Fibroblast of lung (primary cell): ENCODE data around the gene ACADS. TPM values are rescaled to one million over a fixed set of nuclear protein-coding genes. Genes with fewer than 3 reads are reported as not detected.
A peak's percentile ranks its signal among the peaks of the same experiment; 100 is the strongest.

Experiments
- DNase-seq, 2 donors: peaks; one replicate each; pipeline versions ENCODE4 v3.0.0 to v3.0.0-alpha.2; 2010; ENCODE audit warnings: low read depth in 2 of 2
- H2AFZ ChIP-seq: 2 replicates; pipeline ENCODE4 v1.5.1; 2012; ENCODE audit warnings: low read length, control low read depth, inconsistent platforms
- H3K27ac ChIP-seq: 2 replicates; pipeline ENCODE4 v1.5.1; 2011; ENCODE audit warnings: low read length, control low read depth; ENCODE audit not compliant: insufficient read depth
- H3K27me3 ChIP-seq: 2 replicates; pipeline ENCODE4 v1.5.1; 2011; ENCODE audit warnings: mild to moderate bottlenecking, low read length; ENCODE audit not compliant: control insufficient read depth, insufficient read depth
- H3K36me3 ChIP-seq: 2 replicates; pipeline ENCODE4 v1.5.1; 2011; ENCODE audit warnings: low read length; ENCODE audit not compliant: control insufficient read depth, insufficient read depth
- H3K4me1 ChIP-seq: 2 replicates; pipeline ENCODE4 v1.5.1; 2011; ENCODE audit warnings: low read length; ENCODE audit not compliant: control insufficient read depth, insufficient read depth; ENCODE audit errors: extremely low read depth
- H3K4me2 ChIP-seq: 2 replicates; pipeline ENCODE4 v1.5.1; 2011; ENCODE audit warnings: low read length, control low read depth; ENCODE audit not compliant: insufficient read depth; ENCODE audit errors: extremely low read depth
- H3K4me3 ChIP-seq, 4 experiments: fragments of 200-600 bp in 1 of 4; sonication (generic) in 1 of 4; replicated peaks in 1 of 4; 2 replicates each; pipeline ENCODE4 v1.5.1; 2011 to 2016; ENCODE audit warnings: low read length in 4 of 4, low read depth in 3 of 4, mild to moderate bottlenecking in 3 of 4, control low read depth in 2 of 4, inconsistent platforms in 1 of 4, mixed read lengths in 1 of 4; ENCODE audit not compliant: insufficient read depth in 1 of 4; ENCODE audit errors: control extremely low read depth in 1 of 4
- H3K79me2 ChIP-seq: 2 replicates; pipeline ENCODE4 v1.5.1; 2012; ENCODE audit warnings: mild to moderate bottlenecking, low read length, inconsistent platforms; ENCODE audit not compliant: control insufficient read depth, insufficient read depth
- H3K9ac ChIP-seq: 2 replicates; pipeline ENCODE4 v1.5.1; 2011; ENCODE audit warnings: mild to moderate bottlenecking, low read length, control low read depth; ENCODE audit not compliant: insufficient read depth
- H3K9me3 ChIP-seq: 2 replicates; pipeline ENCODE4 v1.5.1; 2012; ENCODE audit warnings: low read depth, low read length; ENCODE audit not compliant: control insufficient read depth, insufficient read depth
- H4K20me1 ChIP-seq: 2 replicates; pipeline ENCODE4 v1.5.1; 2011; ENCODE audit warnings: low read length; ENCODE audit not compliant: control insufficient read depth, insufficient read depth; ENCODE audit errors: extremely low read depth
- CTCF ChIP-seq, 2 donors: IDR thresholded peaks in 1 of 2; conservative IDR thresholded peaks in 1 of 2; 1 replicate in 1 of 2; 2 replicates in 1 of 2; pipeline ENCODE4 v1.5.1; 2011 to 2012; ENCODE audit warnings: low read length in 2 of 2, control low read depth in 1 of 2, inconsistent platforms in 1 of 2, low read depth in 1 of 2, mild to moderate bottlenecking in 1 of 2
- EZH2 ChIP-seq: IDR thresholded peaks from 2 replicates; pipeline ENCODE4 v1.5.1; 2012; ENCODE audit warnings: low read length, control low read depth, mild to moderate bottlenecking; ENCODE audit errors: missing control alignments
- polyA plus RNA-seq, 2 donors: library from polyadenylated mRNA; depleted of rRNA in 1 of 2; stranded (reverse) in 1 of 2; unstranded in 1 of 2; fragments of >200 nt; gene quantifications; 2 replicates each; pipeline ENCODE4 v1.2.1, GENCODE V29; 2011 to 2012; ENCODE audit warnings: missing spikeins in 1 of 2
- total RNA-seq: library from RNA; depleted of rRNA; stranded (reverse); fragments of >200 nt; gene quantifications from 2 replicates; pipeline ENCODE4 v1.2.1, GENCODE V29; 2014

Gene ACADS
- total and polyA plus RNA-seq, 2 donors (not counting 1 experiment from before 2014, with no cell fraction given), result 4.5 to 15.9 TPM

GRCh38 chr12:120713861-120714482, 11.7 kb upstream of the ACADS start:
- peak; percentile 64 to 86 for DNase-seq

GRCh38 chr12:120718055-120718454, 7.6 kb upstream of the ACADS start:
- no peak overlapping the region for H3K27ac ChIP-seq
- H3K4me2 ChIP-seq, result no peak overlapping the region
- no peak overlapping the region for H3K4me3 ChIP-seq
- no peaks in the 10 kb centered on the region for H4K20me1 ChIP-seq
- H2AFZ ChIP-seq, result no peak overlapping the region
- TF ChIP-seq CTCF (conservative IDR thresholded peaks at IDR 0.05 in 1 of 2, IDR thresholded peaks at IDR 0.05 in 1 of 2; ENCODE audit: low read depth in 1 of 2, low read length in 2 of 2) (no peak), EZH2 (no peak)
- peaks cover 3% of the 10 kb centered on the region for H3K4me1 ChIP-seq
- H3K79me2 ChIP-seq, result no peaks in the 10 kb centered on the region
- H3K27me3 ChIP-seq, result no peaks in the 10 kb centered on the region
- no peaks in the 10 kb centered on the region for H3K9me3 ChIP-seq
- H3K36me3 ChIP-seq, result peaks cover 25% of the 10 kb centered on the region
- H3K9ac ChIP-seq, result no peak overlapping the region
- no peak for DNase-seq

More at GRCh38 chr12:120713861-120714482, 11.7 kb upstream of the ACADS start:
- peaks cover 19% of the 10 kb centered on the region for H3K79me2 ChIP-seq
- H3K27ac ChIP-seq, result no peak overlapping the region
- H2AFZ ChIP-seq, result no peak overlapping the region
- H3K4me2 ChIP-seq, result no peak overlapping the region
- no peaks in the 10 kb centered on the region for H4K20me1 ChIP-seq
- TF ChIP-seq CTCF (conservative IDR thresholded peaks at IDR 0.05 in 1 of 2, IDR thresholded peaks at IDR 0.05 in 1 of 2; ENCODE audit: low read depth in 1 of 2, low read length in 2 of 2) (peak; percentile 79 to 86), EZH2 (no peak)
- H3K36me3 ChIP-seq, result peaks cover 14% of the 10 kb centered on the region
- peaks cover 11% of the 10 kb centered on the region for H3K4me1 ChIP-seq
- H3K9me3 ChIP-seq, result no peaks in the 10 kb centered on the region
- no peak overlapping the region for H3K4me3 ChIP-seq
- H3K9ac ChIP-seq, result no peak overlapping the region
- H3K27me3 ChIP-seq, result no peaks in the 10 kb centered on the region

GRCh38 chr12:120719072-120719471, 6.6 kb upstream of the ACADS start:
- no peaks in the 10 kb centered on the region for H3K27me3 ChIP-seq
- no peak overlapping the region for H3K4me3 ChIP-seq
- H4K20me1 ChIP-seq, result no peaks in the 10 kb centered on the region
- H3K79me2 ChIP-seq, result no peaks in the 10 kb centered on the region
- H3K27ac ChIP-seq, result no peak overlapping the region
- H2AFZ ChIP-seq, result no peak overlapping the region
- TF ChIP-seq CTCF (conservative IDR thresholded peaks at IDR 0.05 in 1 of 2, IDR thresholded peaks at IDR 0.05 in 1 of 2; ENCODE audit: low read depth in 1 of 2, low read length in 2 of 2) (no peak), EZH2 (no peak)
- peaks cover 21% of the 10 kb centered on the region for H3K36me3 ChIP-seq
- no peak overlapping the region for H3K9ac ChIP-seq
- no peak overlapping the region for H3K4me2 ChIP-seq
- DNase-seq, result no peak
- H3K9me3 ChIP-seq, result no peaks in the 10 kb centered on the region
- peaks cover 3% of the 10 kb centered on the region for H3K4me1 ChIP-seq
